ENCODE measurements around the gene CALD1. TPM values are rescaled to one million over a fixed set of nuclear protein-coding genes. Genes with fewer than 3 reads are reported as not detected.

Gene CALD1
- total and polyA plus RNA-seq, 8 donors, result 137 to 248 (median 224) TPM

DNA sequence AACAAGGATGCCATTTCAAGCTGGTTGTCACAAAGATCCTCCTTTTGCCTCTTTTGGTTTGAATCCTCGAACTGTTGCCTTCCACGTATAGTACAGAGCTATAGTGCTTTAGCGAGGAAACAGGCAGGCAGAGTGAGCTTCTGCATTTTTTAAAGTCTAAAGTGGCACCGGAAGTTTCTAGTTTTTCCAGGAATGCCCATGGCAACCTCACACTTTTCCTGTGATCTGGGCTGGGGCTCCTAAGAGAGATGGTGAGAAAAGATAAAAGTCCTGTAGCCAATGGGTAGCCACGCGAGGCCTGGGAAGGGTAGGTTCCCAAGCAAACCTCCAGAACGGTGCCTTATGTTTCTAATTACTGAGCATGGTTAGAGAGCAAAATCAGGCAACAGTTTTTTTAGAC, 76.7 kb downstream of the CALD1 start:
- H3K4me3 ChIP-seq, result no peak overlapping the region
- intact Hi-C loops (cut with DNase I), result no loop called here
- peaks cover 8 to 17% of the 10 kb centered on the region in 2 donors for H3K4me1 ChIP-seq
- H3K36me3 ChIP-seq, result no peaks in the 10 kb centered on the region
- TF ChIP-seq, protein P1, sequence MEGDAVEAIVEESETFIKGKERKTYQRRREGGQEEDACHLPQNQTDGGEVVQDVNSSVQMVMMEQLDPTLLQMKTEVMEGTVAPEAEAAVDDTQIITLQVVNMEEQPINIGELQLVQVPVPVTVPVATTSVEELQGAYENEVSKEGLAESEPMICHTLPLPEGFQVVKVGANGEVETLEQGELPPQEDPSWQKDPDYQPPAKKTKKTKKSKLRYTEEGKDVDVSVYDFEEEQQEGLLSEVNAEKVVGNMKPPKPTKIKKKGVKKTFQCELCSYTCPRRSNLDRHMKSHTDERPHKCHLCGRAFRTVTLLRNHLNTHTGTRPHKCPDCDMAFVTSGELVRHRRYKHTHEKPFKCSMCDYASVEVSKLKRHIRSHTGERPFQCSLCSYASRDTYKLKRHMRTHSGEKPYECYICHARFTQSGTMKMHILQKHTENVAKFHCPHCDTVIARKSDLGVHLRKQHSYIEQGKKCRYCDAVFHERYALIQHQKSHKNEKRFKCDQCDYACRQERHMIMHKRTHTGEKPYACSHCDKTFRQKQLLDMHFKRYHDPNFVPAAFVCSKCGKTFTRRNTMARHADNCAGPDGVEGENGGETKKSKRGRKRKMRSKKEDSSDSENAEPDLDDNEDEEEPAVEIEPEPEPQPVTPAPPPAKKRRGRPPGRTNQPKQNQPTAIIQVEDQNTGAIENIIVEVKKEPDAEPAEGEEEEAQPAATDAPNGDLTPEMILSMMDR (IDR thresholded peaks at IDR 0.05), result no peak
- no peak overlapping the region for H3K27ac ChIP-seq
- no peaks in the 10 kb centered on the region for H3K27me3 ChIP-seq
- H3K9me3 ChIP-seq, result no peaks in the 10 kb centered on the region
- no peak for ATAC-seq
- no peak for DNase-seq

DNA sequence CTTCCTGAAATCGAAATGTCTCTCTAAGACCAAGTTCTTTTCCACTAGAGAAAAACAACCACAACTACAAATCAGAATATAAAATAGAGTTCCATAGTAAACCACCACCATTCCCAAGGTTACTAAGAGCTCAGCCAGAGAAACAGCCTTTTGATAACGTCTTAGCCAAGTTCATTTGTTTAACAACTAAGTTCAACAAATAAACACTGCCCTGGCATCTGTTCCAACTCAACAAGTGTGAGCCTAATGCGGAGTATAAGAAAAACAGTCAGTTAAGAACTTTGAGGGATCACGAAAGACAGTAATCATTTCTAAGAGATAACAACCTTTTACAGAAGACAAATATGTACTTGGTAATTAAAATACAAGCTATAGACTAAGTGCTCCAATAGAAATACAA, 77.3 kb downstream of the CALD1 start:
- H3K27me3 ChIP-seq, result no peaks in the 10 kb centered on the region
- H3K4me1 ChIP-seq, result peaks cover 8 to 17% of the 10 kb centered on the region in 2 donors
- no peaks in the 10 kb centered on the region for H3K9me3 ChIP-seq
- DNase-seq (peak in 1 of 4 donors; percentile 57), ATAC-seq (no peak)
- TF ChIP-seq, protein P1 (IDR thresholded peaks at IDR 0.05), result no peak
- H3K27ac ChIP-seq, result no peak overlapping the region
- intact Hi-C loops (cut with DNase I), result no loop called here
- no peaks in the 10 kb centered on the region for H3K36me3 ChIP-seq
- no peak overlapping the region for H3K4me3 ChIP-seq

DNA sequence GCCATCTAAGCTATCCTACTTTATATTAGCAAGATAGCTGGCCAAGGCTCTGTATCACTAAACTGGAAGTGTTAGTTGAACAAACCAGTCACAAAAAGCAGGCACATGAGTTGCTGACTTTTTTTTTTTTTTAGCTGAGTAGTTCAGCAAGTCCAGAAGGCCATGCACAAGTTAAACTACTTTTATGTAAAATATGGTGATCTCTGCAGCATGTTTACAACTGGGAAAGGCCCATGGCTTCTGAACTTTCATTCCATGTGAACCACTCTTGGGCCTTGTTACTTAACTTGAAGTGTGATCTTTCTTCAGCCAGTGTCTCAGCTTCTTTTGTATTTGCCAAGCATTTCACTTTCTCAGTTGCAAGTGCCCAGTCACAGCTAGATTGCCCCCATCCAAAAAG, 78.5 kb downstream of the CALD1 start:
- ATAC-seq (no peak), DNase-seq (no peak)
- Histone ChIP-seq H3K27ac (no peak overlapping the region), H3K4me3 (no peak overlapping the region), H3K4me1 (peaks cover 8 to 17% of the 10 kb centered on the region in 2 donors), H3K36me3 (no peaks in the 10 kb centered on the region), H3K9me3 (no peaks in the 10 kb centered on the region), H3K27me3 (no peaks in the 10 kb centered on the region)
- TF ChIP-seq, protein P1 (IDR thresholded peaks at IDR 0.05), result no peak
- intact Hi-C loops (cut with DNase I), result no loop called here

DNA sequence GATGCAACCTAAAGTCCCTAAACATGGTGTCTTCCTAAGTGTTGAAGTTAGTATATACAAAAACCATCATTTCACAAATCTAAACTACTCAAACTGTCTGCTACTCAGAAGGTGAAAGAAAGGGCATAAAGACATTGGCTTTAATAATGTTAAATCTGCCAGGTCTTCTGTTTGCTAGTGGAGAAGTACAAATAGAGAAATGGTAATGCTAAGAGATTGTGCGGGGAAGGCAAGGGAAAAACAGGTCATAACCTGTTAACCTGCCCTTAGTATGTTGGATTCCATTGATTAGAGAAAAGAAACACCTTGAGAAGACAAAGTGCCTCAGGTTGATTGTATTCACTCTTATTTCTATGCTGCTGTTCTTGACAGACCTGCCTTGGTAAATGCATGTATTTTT, 80.3 kb downstream of the CALD1 start:
- H3K27me3 ChIP-seq, result no peaks in the 10 kb centered on the region
- no peaks in the 10 kb centered on the region for H3K36me3 ChIP-seq
- TF ChIP-seq, protein P1 (IDR thresholded peaks at IDR 0.05), result no peak
- DNase-seq (no peak), ATAC-seq (no peak)
- H3K4me3 ChIP-seq, result no peak overlapping the region
- no peaks in the 10 kb centered on the region for H3K9me3 ChIP-seq
- H3K27ac ChIP-seq, result no peak overlapping the region
- intact Hi-C loops (cut with DNase I), result no loop called here
- peaks cover 15 to 20% of the 10 kb centered on the region in 2 donors for H3K4me1 ChIP-seq

DNA sequence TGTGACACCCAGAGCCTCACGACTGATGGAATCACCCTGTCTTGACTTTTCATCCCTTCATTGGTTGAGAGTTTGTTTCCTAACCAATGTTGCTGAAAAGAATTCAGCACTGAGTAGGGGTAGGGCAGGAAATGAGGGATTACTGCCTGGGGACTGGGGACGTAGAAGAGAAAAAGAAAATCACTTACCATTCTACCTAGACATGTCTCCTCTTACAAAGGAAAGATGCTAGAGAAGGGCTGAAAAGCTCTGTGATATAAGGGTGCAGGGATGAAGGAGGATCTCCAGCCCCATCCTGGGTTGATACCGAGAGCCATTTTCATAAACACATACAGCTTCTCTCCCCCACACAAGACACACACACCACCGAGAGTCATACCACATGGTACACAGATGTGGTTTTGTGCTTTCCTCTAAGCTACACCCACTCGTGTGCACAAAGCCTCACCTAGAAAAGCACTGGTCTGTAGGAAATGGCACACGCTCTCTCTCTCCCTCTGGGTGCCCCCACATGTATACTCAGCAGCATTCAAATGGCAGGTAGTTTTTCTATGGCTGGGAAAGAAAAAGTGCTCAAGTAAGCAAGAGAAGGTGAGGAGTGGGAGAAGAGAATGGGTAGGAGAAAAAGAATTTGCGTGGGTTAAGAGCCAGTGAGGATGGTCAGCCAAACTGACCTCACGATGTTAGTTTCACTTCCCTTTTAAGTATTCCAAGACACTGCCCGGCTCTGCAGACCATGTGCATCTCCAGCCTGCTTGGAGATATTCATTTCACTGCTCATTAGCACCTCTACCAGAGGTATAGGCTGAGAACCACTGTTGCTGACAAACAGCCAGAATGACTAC, 85.8 kb downstream of the CALD1 start:
- no peak for DNase-seq
- no peaks in the 10 kb centered on the region for H3K27me3 ChIP-seq
- peaks cover 5 to 22% of the 10 kb centered on the region in 2 donors for H3K4me1 ChIP-seq
- peak overlapping the region; percentile 27 to 57 for H3K27ac ChIP-seq
- intact Hi-C loops (cut with DNase I), result no loop called here
- H3K9me3 ChIP-seq, result no peaks in the 10 kb centered on the region
- TF ChIP-seq, protein P1 (IDR thresholded peaks at IDR 0.05), result no peak
- no peak overlapping the region for H3K4me3 ChIP-seq
- H3K36me3 ChIP-seq, result no peaks in the 10 kb centered on the region
- peak; percentile 48 for ATAC-seq

Measured in left lung (tissue), 10 donors.